ENCODE data around the gene MAP4K2. TPM values are rescaled to one million over a fixed set of nuclear protein-coding genes. Genes with fewer than 3 reads are reported as not detected.

MAP4K2 gene
- total and polyA plus RNA-seq, 2 of the 8 experiments (the other 6 are each of a cell fraction or from before 2014, with no cell fraction given), result 20.1 to 20.7 TPM

DNA sequence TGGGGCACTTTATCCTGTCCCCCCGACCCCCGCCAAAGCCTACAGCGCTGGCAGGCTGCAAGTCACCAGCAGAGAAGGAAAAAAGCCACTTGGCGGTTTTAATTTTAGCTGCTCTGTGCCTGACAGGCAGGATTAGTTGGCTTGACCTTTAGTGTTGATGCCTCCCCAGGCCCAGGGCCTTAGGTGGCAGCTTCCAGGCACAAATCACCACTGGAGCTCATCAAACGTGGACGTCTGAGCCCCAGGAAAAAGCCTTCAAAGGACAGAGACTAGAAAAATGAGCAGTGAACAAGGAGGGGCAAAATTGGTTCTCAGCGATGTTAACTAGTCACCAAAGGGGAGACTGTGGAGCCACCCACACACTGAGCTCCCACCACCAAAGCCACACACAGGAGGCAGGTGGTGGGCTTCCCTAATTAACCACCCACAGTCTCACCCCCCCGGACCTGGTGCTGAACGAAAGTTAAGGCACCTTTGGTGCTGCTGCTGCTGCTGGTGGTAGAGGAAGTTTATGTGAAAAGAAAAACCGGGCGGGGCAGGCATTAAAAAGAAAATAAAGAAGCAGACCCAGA is 38.9 kb downstream of the MAP4K2 start:
- peak overlapping the region; percentile 56 to 70 for H3K4me2 ChIP-seq (ENCODE audit: insufficient read depth in 1 of 2, low read depth in 2 of 2, low read length in 2 of 2)
- H3K4ac ChIP-seq (replicated peaks; ENCODE audit: insufficient read length, low read depth, low read length), result no peak overlapping the region
- ChIA-PET POLR2A (ENCODE audit: partially characterized antibody) (interaction anchor here (0.6 to 42.9 kb wide), 9 partner anchors 2 to 358 kb away, joined by 3 to 1087 read pairs (median 4); partner anchors contain the start of genes FAU, MRPL49, PYGM and RASGRP2), CTCF (ENCODE audit: partially characterized antibody) (interaction anchor here (0.7 to 23.6 kb wide), 5 partner anchors 10 to 65 kb away, joined by 3 to 376 read pairs (median 3); partner anchors contain the start of gene RASGRP2)
- peak overlapping the region; percentile 100; the same call in 1 of the 2 replicates for H2BK5ac ChIP-seq (ENCODE audit: low read depth, low read length)
- H3K14ac ChIP-seq (ENCODE audit: insufficient read length), result no peak overlapping the region
- peaks cover 3% of the 10 kb centered on the region for H3K79me1 ChIP-seq (ENCODE audit: low read depth, low read length)
- peak overlapping the region; percentile 86 for H3K27ac ChIP-seq (ENCODE audit: low read depth, low read length)
- H2BK120ac ChIP-seq (replicated peaks; ENCODE audit: low read depth, low read length), result no peak overlapping the region
- H3K56ac ChIP-seq (replicated peaks; ENCODE audit: insufficient read length, low read depth, low read length), result no peak overlapping the region
- peaks cover 0 to 14% of the 10 kb centered on the region in 2 experiments; a peak in 1 of 4 replicates for H3K79me2 ChIP-seq (ENCODE audit: control insufficient read depth in 1 of 2, insufficient read depth in 2 of 2, low read length in 2 of 2)
- H2AK5ac ChIP-seq (ENCODE audit: low read depth, low read length), result no peak overlapping the region
- DNase-seq (ENCODE audit: low read depth in 1 of 2, low spot score in 2 of 2) (no peak), FAIRE-seq (no peak)
- H3K23me2 ChIP-seq (ENCODE audit: low read depth, low read length), result no peaks in the 10 kb centered on the region
- no peak overlapping the region for H2BK20ac ChIP-seq (ENCODE audit: low read length)
- peak overlapping the region; percentile 61 for H4K5ac ChIP-seq (ENCODE audit: insufficient read length, low read depth, low read length)
- H3K9me3 ChIP-seq (ENCODE audit: insufficient read depth in 2 of 2, low read depth in 1 of 2, low read length in 1 of 2), result no peaks in the 10 kb centered on the region
- WGBS, 2 experiments (ENCODE audit: extremely low coverage in 1 of 2, insufficient coverage in 1 of 2, insufficient read length in 1 of 2, insufficient replicate concordance in 2 of 2, low coverage in 1 of 2, low lambda C conversion rate in 2 of 2, missing lambda C conversion rate in 1 of 2), result 74% methylated on average over 11 of the region's 11 CpGs; no CpG with 5 or more reads in 1 of the 2 experiments
- H2BK12ac ChIP-seq (ENCODE audit: low read depth, low read length), result peak overlapping the region; percentile 72; the same call in 1 of the 2 replicates
- no peak overlapping the region for H2AFZ ChIP-seq (ENCODE audit: low read length)
- TF ChIP-seq BCL11A (IDR thresholded peaks at IDR 0.05; ENCODE audit: low read depth in 2 of 2, low read length in 2 of 2) (no peak), RXRA (IDR thresholded peaks at IDR 0.05; ENCODE audit: insufficient read depth, low read depth, low read length) (no peak), HDAC2 (IDR thresholded peaks at IDR 0.05; ENCODE audit: borderline replicate concordance in 1 of 2, low read depth in 2 of 2, low read length in 2 of 2) (no peak), KDM4A (IDR thresholded peaks at IDR 0.05; ENCODE audit: low read depth, low read length, severe bottlenecking) (no peak), CREB1 (IDR thresholded peaks at IDR 0.05) (no peak), KDM5A (IDR thresholded peaks at IDR 0.05; ENCODE audit: low read length) (no peak)
- H3K4me1 ChIP-seq (replicated peaks in 1 of 4; ENCODE audit: control insufficient read depth in 3 of 4, insufficient read depth in 4 of 4, low read length in 3 of 4), result peaks cover 26 to 71% (median 61%) of the 10 kb centered on the region in 4 experiments
- no peaks in the 10 kb centered on the region for H3K27me3 ChIP-seq (replicated peaks in 1 of 4; ENCODE audit: control insufficient read depth in 3 of 4, extremely low read depth in 1 of 4, insufficient read depth in 3 of 4, low read length in 3 of 4)
- H3K23ac ChIP-seq (ENCODE audit: insufficient read length), result no peak overlapping the region
- H2BK15ac ChIP-seq (ENCODE audit: low read length), result no peak overlapping the region
- peaks cover 17 to 21% of the 10 kb centered on the region in 2 experiments for H4K20me1 ChIP-seq (replicated peaks in 1 of 2; ENCODE audit: control insufficient read depth in 1 of 2, insufficient read depth in 2 of 2, low read length in 2 of 2)
- peak overlapping the region; percentile 67 for H4K91ac ChIP-seq (replicated peaks; ENCODE audit: insufficient read length, low read length)
- no peak overlapping the region for H4K8ac ChIP-seq (ENCODE audit: extremely low read depth, insufficient read depth, low read length)
- H3K36me3 ChIP-seq (ENCODE audit: control insufficient read depth in 2 of 4, insufficient read depth in 4 of 4, low read length in 3 of 4), result peaks cover 31 to 56% (median 45%) of the 10 kb centered on the region in 4 experiments
- H3K4me3 ChIP-seq (ENCODE audit: extremely low read depth in 1 of 4, insufficient read depth in 2 of 4, low read depth in 3 of 4, low read length in 4 of 4), result no peak overlapping the region; a peak in 1 of 8 replicates
- H3K9ac ChIP-seq (replicated peaks in 1 of 4; ENCODE audit: extremely low read depth in 1 of 4, low read depth in 3 of 4, low read length in 3 of 4), result no peak overlapping the region; a peak in 1 of 7 replicates
- H3K18ac ChIP-seq (ENCODE audit: extremely low read depth, low read length), result peak overlapping the region; percentile 92

Measured in H1 (cell line).